Neural progenitor cell (in vitro differentiated cells): ENCODE data around the gene KLHDC4.

Experiments used
- CTCF ChIP-seq: fragments of 200-600 bp; sonication (generic); IDR thresholded peaks from 2 replicates; pipeline ENCODE4 v1.5.1; 2017; ENCODE audit warnings: antibody characterized with exemption, mild to moderate bottlenecking
- EZH2 ChIP-seq: fragments of 200-600 bp; sonication (generic); IDR thresholded peaks from 2 replicates; pipeline ENCODE4 v1.6.1; 2017; ENCODE audit warnings: antibody characterized with exemption, mild to moderate bottlenecking, moderate library complexity

DNA sequence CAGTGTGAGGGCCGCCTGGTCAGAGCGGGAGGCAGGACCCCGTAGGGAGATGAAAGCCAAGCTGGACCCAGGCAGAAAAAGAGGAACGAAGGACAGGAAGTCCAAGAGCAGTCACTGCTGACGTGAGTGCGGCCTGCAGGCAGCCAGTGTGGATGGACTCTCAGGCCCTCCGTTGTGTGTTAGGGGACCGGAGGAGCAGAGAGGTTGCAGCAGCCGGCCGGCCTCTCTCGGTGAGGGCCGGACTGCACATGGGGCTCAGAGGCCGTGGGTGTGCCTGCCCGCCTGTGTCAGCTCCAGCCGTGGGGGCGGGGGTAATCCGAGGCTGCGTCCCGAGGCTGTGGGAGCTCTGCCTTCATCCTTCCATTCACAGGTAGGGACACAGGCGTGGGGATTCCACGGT lies 96.1 kb downstream of the KLHDC4 start:
- TF ChIP-seq EZH2 (no peak), CTCF (no peak)
